ENCODE results near the gene STIL.

STIL gene

GRCh38 chr1:47232187-47232874, 81.6 kb downstream of the STIL start, which contains the start of gene TAL1:
TAL1 (minus strand) TSS chr1:47232225; CDS start chr1:47225888, 6,337 bp downstream.
- no peak for DNase-seq

- no peak for DNase-seq
Measured at GRCh38 chr1:47231301-47232186, 82.4 kb downstream of the STIL start.

GRCh38 chr1:47230692-47231300, 83.2 kb downstream of the STIL start:
- DNase-seq = no peak

- DNase-seq = no peak
Measured at GRCh38 chr1:47229886-47230691, 83.9 kb downstream of the STIL start.

GRCh38 chr1:47229031-47229885, 84.7 kb downstream of the STIL start:
- DNase-seq = no peak

- DNase-seq = no peak
Measured at GRCh38 chr1:47228644-47229030, 85.3 kb downstream of the STIL start.

GRCh38 chr1:47227341-47228232, 86.4 kb downstream of the STIL start:
- DNase-seq = no peak

- DNase-seq = no peak
Measured at GRCh38 chr1:47226839-47227215, 87.1 kb downstream of the STIL start.

GRCh38 chr1:47226121-47226838, 87.7 kb downstream of the STIL start:
- DNase-seq = no peak

- no peak for DNase-seq
Measured at GRCh38 chr1:47225430-47226100, 88.4 kb downstream of the STIL start.

GRCh38 chr1:47224676-47225399, 89.1 kb downstream of the STIL start:
- peak; percentile 11 for DNase-seq

GRCh38 chr1:47223921-47224675, 89.8 kb downstream of the STIL start:
- no peak for DNase-seq

- DNase-seq = no peak
Measured at GRCh38 chr1:47223174-47223920, 90.6 kb downstream of the STIL start.

GRCh38 chr1:47222476-47222875, 91.5 kb downstream of the STIL start:
- no peak for DNase-seq

GRCh38 chr1:47219590-47220220, 94.2 kb downstream of the STIL start:
- no peak for DNase-seq

GRCh38 chr1:47219001-47219400, 94.9 kb downstream of the STIL start:
- no peak for DNase-seq

All from DMS79 (cell line).